GM19328 (cell line): ENCODE data around the gene SERPINF2.
"Not testable (repeated sequence)": the region's sequence is repeated elsewhere in the genome, so short reads cannot be mapped to it uniquely, and the experiment has no call there.

Source experiments
- ATAC-seq: cut with Tn5 transposase; IDR thresholded peaks from one replicate; pipeline ENCODE4 v1.9.1; 2021; ENCODE audit warnings: mild to moderate bottlenecking, moderate library complexity; ENCODE audit not compliant: unreplicated experiment

Gene SERPINF2

DNA sequence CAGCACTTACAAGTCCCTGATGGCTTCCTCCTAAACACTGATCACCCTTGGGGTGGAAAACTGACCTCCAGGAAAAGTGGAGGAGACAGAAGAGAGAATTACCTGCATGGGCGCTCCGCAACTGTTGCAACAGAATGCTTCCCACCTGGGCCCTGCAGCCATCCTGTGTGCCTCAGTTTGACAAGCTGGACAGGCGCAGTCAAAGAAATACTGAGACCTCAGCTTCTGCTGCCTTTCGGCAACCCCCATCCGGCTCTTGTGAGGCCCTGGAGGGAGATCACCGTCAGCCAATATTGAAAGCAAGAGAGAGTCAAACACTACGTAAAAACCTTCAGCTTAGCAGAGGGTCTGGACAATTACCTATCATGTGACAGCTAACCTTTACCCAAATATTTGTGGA lies 44.0 kb downstream of the SERPINF2 start:
- ATAC-seq = no peak

DNA sequence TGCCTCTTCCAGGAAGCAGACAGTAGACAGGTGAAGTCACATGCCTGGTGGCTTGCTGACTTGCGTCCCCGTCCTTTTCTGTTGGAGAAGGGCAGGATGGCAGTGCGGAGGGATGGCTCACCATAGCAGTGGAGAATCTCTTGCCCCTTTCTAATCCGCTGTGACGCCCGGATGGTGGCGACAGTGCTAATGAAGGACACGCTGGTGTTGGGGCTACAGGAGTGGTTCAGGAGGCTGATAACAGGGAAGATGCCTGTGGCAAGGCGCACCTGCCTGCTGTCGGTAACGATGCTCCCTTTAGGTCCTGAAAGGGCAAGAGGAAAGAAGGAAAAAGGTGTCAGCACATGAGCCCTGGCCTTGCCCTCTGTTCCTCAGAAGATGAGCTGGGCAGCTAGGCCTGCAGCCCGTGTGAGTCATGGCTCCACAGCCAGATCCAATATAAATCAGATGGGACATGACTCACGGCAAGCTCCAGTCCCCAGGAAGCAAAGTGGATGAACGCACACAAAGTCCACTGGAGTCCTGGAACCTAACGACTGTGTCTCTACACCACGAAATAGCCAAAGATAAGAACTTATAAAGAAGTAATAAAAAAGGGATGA lies 44.7 kb downstream of the SERPINF2 start:
- ATAC-seq = no peak

DNA sequence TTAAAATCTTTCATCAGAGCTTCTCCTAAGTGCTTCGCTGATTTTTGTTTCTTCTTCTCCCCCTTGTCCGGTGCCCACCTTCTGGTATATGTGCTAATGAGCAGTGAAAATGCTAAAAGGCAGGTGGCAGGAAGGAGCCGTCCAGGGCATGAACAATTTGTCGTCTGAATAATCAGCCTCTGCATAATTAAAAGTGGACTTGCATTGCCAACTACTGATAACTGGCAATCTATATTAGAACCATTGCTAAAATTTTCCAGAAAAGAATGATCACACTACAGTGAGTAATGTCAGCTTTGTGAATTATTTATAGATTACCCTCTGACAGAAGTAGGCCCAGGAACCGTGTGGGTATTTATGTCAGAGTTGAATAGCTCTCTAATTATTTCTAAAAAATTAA lies 47.3 kb downstream of the SERPINF2 start:
- ATAC-seq = no peak

DNA sequence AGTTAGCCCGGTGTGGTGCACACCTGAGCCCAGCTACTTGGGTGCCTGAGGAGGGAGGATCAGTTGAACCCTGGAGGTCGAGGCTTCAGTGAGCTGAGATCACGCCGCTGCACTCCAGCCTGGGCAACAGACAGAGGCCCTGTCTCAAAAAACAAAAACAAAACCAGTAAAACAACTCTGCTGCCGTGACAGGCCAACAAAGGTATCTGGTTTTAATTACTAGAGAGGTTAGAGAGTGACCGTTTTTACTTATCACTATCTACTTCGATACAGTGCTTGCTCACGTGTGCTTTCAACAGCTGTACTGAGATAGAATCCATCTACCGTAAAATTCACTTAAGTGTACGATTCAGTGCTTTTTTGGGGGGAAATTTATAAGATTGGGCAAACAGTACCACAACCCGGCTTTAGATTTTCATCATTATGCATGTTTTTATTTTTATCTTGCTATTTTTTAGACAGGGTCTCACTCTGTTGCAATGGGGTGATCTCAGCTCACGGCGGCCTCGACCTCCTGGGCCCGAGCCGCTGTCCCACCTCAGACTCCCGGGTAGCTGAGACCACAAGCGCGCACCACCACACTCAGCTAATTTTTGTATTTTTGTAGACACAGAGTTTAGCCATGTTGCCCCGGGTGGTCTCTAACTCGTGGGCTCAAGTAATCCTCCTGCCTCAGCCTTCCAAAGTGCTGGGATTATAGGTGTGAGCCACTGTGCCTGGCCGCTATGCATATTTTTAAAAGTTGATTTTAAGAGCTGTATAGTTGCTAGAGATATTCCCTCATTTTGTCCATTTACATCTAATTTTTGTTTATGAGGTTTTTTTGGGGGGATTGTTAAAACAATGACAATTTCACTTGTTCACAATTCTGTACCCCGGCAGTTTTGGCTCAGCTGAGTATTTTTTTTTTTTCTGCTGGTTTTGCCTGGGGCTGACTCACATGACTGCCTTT lies 50.1 kb downstream of the SERPINF2 start:
- no peak for ATAC-seq

DNA sequence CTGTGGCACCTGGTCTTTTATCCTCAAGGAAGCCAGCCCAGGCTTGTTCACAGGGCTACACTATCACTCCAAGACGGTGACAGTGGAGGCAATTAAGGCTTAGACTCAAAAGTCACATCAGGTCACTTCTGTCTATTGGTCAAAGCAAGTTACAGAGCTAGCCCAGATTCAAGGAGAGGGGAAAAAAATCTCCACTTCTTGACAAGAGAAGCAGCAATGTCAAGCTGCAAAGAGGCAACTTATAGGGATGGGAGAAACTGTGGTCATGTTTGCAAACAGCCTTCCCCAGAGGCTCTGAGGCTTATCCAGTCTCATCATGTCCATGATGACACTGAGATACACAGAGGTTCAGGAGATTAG lies 50.8 kb downstream of the SERPINF2 start:
- no peak for ATAC-seq

DNA sequence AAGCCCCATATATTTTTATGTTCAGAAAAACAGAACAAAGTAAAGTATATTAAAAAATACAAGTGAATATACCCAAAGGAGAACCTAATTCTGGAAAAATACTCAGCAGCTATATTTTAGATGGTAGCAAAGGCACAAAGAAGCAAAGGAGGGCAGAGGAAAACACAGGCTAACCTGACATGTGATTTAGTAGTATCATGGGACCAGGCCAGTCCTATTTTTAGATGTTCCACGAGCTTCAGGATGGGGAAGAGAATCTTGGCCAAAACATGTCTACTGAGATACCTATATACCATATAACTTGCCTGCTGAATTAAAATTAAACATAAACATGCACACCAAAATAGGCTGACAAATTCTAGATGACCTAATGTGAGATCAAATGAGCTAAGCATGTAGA lies 54.1 kb downstream of the SERPINF2 start:
- no peak for ATAC-seq

DNA sequence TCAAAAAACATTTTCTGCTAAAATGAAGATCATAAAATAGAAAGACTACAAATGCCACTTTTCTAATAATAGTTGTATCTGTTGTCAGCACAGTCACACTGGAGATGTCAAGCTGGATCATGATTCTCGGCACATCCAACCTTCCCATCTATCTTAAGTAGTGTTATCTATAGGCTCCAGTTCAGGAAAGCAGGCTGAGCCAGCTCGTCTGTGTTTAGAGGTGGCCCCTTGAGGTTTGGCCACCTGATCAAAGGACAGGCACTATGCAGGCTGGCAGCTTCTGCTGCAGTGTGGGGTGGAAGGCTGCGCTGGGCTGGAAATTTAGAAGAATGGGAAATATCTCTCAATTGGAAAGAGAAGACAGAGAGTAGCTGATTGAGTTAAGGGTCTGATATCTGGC lies 54.7 kb downstream of the SERPINF2 start:
- ATAC-seq = no peak

DNA sequence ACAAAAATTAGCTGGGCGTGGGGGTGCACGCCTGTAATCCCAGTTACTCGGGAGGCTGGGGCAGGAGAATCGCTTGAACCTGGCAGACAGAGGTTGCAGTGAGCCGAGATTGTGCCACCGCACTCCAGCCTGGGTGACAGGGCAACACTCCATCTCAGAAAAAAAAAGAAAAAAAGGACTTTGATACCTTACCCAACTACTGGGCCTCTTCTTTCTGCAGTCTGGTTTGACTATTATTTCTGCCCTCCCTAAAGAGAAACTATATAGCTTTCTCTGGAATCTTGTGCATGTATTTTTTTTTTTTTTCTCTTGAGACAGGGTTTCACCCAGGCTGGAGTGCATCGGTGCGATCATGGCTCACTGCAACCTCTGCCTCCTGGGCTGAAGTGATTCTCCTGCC lies 55.2 kb downstream of the SERPINF2 start:
- not testable (repeated sequence) for ATAC-seq

DNA sequence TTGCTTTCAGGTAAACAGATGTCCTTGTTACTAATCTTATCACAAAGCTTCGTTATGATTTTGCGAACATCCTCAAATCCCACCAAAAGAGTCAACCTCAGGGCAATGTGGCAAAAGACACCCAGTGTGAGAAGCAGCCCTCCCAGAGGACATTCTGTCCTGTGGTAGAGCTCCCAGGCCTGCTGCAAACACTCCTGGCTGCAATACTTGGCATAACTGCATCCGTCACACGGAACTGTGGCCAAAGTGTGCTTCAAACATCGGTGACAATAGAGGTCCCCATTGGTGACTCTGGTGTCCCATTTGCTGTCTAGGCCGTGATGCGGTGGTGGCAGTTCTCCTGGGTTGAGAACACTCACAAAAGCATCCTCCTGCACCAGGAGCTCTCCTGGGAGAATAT lies 57.6 kb downstream of the SERPINF2 start:
- no peak for ATAC-seq

DNA sequence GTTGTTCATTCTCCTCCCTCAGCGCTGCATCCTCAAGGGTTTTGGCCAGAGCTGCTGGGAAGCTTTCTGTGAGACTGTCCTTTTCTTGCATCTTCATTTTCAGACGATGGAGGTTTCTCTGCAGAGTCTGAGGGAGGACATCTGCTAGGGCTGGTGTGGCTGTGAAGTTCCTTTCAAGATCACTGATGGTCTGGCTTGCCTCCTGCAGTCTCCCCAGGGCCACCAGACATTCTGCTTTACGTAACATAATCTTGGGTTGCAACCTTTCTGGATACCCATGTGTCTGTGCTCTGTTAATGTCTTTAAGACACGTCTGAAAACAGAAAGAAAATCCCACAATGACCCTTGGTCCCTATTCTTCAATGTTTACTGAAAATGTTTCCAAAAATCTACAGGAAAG lies 58.0 kb downstream of the SERPINF2 start:
- ATAC-seq = no peak

DNA sequence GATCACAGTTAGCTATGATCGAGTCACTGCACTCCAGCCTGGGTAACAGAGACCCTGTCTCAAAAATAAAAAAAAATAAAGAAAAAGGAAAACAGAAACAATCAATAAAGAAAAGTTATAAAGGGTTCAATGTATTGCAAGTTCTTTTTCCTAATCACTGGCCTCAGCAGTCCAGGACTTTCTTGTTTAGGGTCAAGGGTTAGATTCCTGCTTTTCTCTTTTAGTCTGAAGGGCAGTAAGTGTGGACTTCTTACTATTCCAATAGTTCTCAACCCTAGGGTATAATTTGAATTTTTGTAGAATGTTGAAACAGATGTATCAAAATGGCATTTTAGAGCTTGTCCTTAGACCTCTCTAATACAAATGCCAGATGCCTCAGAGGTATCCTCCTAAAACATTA lies 59.8 kb downstream of the SERPINF2 start:
- no peak for ATAC-seq

DNA sequence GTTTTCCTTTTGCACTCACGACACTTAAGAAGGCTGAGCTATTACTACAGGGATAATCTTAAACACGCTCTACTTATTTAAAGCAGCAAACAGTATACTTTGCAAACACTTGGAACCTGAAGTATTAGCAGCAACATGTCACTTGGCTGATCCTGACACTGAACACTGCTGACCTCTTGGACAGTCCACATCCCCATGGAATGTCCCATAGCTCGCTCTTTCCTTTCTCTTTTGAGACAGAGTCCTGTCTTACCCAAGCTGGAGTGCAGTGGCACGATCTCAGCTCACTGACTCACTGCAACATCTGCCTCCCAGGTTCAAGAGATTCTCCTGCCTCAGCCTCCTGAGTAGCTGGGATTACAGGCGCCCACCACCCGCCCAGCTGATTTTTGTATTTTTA lies 60.6 kb downstream of the SERPINF2 start:
- no peak for ATAC-seq
